MCF 10A (cell line): Measurements from ENCODE around the gene CPNE4. TPM values are rescaled to one million over a fixed set of nuclear protein-coding genes. Genes with fewer than 3 reads are reported as not detected.
A peak's percentile ranks its signal among the peaks of the same experiment; 100 is the strongest.

ENCODE experiments used
- BruUV-seq: library from RNA; stranded (reverse); fragments of 400-500 nt; replicated peaks from 2 replicates; lab custom pipeline; 2021; lab: Mats Ljungman, UMichigan
- CTCF ChIA-PET: fragments of 300-600 bp; sonication (Branson Sonifier 250); formaldehyde crosslinking; extraction: SDS; loops from one replicate; lab custom pipeline; 2021; ENCODE audit warnings: antibody characterized with exemption, inconsistent platforms; lab: Yijun Ruan, JAX
- POLR2A ChIA-PET: fragments of 300-600, 350-650 bp; sonication (Branson Sonifier 250); formaldehyde crosslinking; extraction: SDS; loops from one replicate; lab custom pipeline; 2020; ENCODE audit warnings: antibody characterized with exemption, inconsistent platforms; lab: Yijun Ruan, JAX
- DNase-seq: peaks from one replicate; pipeline ENCODE4 v3.0.0-alpha.2; 2018; ENCODE audit not compliant: unreplicated experiment
- H3K27ac Mint-ChIP-seq: one replicate; pipeline ENCODE4 v1.8.0; 2022; ENCODE audit warnings: mild to moderate bottlenecking, low read depth, mixed read lengths; ENCODE audit not compliant: unreplicated experiment
- H3K27me3 Mint-ChIP-seq: one replicate; pipeline ENCODE4 v1.8.0; 2022; ENCODE audit warnings: mixed read lengths; ENCODE audit not compliant: insufficient read depth, unreplicated experiment
- H3K36me3 Mint-ChIP-seq: one replicate; pipeline ENCODE4 v1.8.0; 2022; ENCODE audit warnings: mild to moderate bottlenecking, moderate library complexity, mixed read lengths; ENCODE audit not compliant: insufficient read depth, unreplicated experiment
- H3K4me1 Mint-ChIP-seq: one replicate; pipeline ENCODE4 v1.8.0; 2022; ENCODE audit warnings: mixed read lengths; ENCODE audit not compliant: insufficient read depth, unreplicated experiment
- H3K4me3 Mint-ChIP-seq: one replicate; pipeline ENCODE4 v1.8.0; 2022; ENCODE audit warnings: mild to moderate bottlenecking, moderate library complexity, mixed read lengths; ENCODE audit not compliant: unreplicated experiment
- H3K9me3 Mint-ChIP-seq: one replicate; pipeline ENCODE4 v1.8.0; 2022; ENCODE audit warnings: mixed read lengths; ENCODE audit not compliant: unreplicated experiment
- intact Hi-C: fragments of 100-400 bp; cut with micrococcal nuclease; formaldehyde crosslinking; loops from 2 replicates; pipeline ENCODE4 v1.14.1; 2022
- total RNA-seq: library from RNA; stranded (reverse); gene quantifications from 2 replicates; pipeline ENCODE4 v1.2.3, GENCODE V29; 2022
- TF ChIP-seq, protein P1 (sequence below): fragments of 200-600 bp; IDR thresholded peaks from one replicate; pipeline ENCODE4 v1.8.0; 2022; ENCODE audit warnings: antibody characterized with exemption, mild to moderate bottlenecking; ENCODE audit not compliant: unreplicated experiment

The CPNE4 gene
- total RNA-seq, 1 experiment from 2014 or later: not detected

GRCh38 chr3:131688370-131688769 lies 346.4 kb downstream of the CPNE4 start:
- Mint-ChIP-seq H3K27me3 (no peaks in the 10 kb centered on the region), H3K9me3 (peaks cover 14% of the 10 kb centered on the region), H3K27ac (no peak overlapping the region), H3K4me1 (peaks cover 8% of the 10 kb centered on the region), H3K4me3 (no peak overlapping the region), H3K36me3 (no peaks in the 10 kb centered on the region)
- intact Hi-C loops: no loop called here
- POLR2A ChIA-PET: no interaction called here
- CTCF ChIA-PET: no interaction called here
- BruUV-seq: no TSS peak
- TF ChIP-seq, protein P1, sequence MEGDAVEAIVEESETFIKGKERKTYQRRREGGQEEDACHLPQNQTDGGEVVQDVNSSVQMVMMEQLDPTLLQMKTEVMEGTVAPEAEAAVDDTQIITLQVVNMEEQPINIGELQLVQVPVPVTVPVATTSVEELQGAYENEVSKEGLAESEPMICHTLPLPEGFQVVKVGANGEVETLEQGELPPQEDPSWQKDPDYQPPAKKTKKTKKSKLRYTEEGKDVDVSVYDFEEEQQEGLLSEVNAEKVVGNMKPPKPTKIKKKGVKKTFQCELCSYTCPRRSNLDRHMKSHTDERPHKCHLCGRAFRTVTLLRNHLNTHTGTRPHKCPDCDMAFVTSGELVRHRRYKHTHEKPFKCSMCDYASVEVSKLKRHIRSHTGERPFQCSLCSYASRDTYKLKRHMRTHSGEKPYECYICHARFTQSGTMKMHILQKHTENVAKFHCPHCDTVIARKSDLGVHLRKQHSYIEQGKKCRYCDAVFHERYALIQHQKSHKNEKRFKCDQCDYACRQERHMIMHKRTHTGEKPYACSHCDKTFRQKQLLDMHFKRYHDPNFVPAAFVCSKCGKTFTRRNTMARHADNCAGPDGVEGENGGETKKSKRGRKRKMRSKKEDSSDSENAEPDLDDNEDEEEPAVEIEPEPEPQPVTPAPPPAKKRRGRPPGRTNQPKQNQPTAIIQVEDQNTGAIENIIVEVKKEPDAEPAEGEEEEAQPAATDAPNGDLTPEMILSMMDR: no peak
- peak; percentile 16 for DNase-seq

DNA sequence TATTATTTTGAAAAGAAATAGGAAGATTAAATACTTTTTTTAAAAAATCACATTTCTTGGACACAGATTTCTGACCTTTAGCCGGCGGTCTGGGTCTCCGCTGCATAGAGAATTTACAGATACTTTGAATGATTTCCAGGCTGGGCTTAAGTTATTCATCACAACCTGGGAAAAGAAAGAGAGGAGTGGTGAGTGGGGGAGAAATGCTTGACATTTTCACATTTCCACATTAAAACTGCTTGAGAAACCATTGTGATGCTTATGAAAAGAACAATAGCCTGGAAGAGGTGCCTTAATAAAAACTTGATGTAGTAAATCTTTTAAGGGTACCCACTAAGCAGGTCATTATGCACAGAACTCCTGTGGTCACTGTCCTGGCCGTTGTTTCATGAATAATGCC lies 365.2 kb downstream of the CPNE4 start:
- intact Hi-C loops: no loop called here
- Mint-ChIP-seq H3K4me1 (no peaks in the 10 kb centered on the region), H3K27me3 (peaks cover 21% of the 10 kb centered on the region), H3K36me3 (no peaks in the 10 kb centered on the region), H3K4me3 (no peak overlapping the region), H3K27ac (no peak overlapping the region), H3K9me3 (no peaks in the 10 kb centered on the region)
- TF ChIP-seq, protein P1: no peak
- ChIA-PET POLR2A (no interaction called here), CTCF (no interaction called here)
- BruUV-seq: no TSS peak
- no peak for DNase-seq

GRCh38 chr3:131658771-131659170 lies 376.0 kb downstream of the CPNE4 start:
- DNase-seq: no peak
- CTCF ChIA-PET: no interaction called here
- H3K9me3 Mint-ChIP-seq: no peaks in the 10 kb centered on the region
- POLR2A ChIA-PET: no interaction called here
- no TSS peak for BruUV-seq
- TF ChIP-seq, protein P1: no peak
- peaks cover 11% of the 10 kb centered on the region for H3K27me3 Mint-ChIP-seq
- H3K36me3 Mint-ChIP-seq: peaks cover 6% of the 10 kb centered on the region
- H3K4me3 Mint-ChIP-seq: no peak overlapping the region
- intact Hi-C loops: no loop called here
- H3K4me1 Mint-ChIP-seq: no peaks in the 10 kb centered on the region
- no peak overlapping the region for H3K27ac Mint-ChIP-seq

DNA sequence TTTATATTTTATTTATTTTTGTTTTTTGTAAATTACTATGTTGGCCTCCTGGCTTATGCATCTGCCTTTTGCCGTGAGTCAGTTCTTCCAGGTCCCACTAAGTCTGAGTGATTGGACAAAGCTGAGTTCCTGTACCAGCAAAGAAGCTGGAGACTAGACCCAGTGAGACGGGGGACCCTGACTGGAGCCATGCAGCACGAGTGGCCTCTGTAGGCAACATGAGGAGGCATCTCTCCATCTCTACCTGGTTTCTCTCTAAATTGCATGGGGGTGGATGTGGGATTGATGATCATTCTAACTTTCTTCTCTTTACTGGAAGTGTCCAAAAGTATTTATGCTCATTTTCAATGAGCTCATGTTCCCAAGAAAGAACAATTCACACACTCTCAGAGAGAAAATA lies 376.7 kb downstream of the CPNE4 start:
- no TSS peak for BruUV-seq
- CTCF ChIA-PET: interaction anchor here (0.6 to 1.0 kb wide), 4 partner anchors 174 to 653 kb away, joined by 3 read pairs; no protein-coding TSS in a partner anchor
- H3K27me3 Mint-ChIP-seq: peaks cover 11% of the 10 kb centered on the region
- no peak for DNase-seq
- no peak overlapping the region for H3K27ac Mint-ChIP-seq
- TF ChIP-seq, protein P1: no peak
- H3K4me1 Mint-ChIP-seq: no peaks in the 10 kb centered on the region
- no peak overlapping the region for H3K4me3 Mint-ChIP-seq
- no peaks in the 10 kb centered on the region for H3K9me3 Mint-ChIP-seq
- intact Hi-C loops: no loop called here
- peaks cover 6% of the 10 kb centered on the region for H3K36me3 Mint-ChIP-seq
- POLR2A ChIA-PET: no interaction called here
